ENCODE measurements around the gene SAPCD1. TPM values are rescaled to one million over a fixed set of nuclear protein-coding genes. Genes with fewer than 3 reads are reported as not detected.

Gene SAPCD1
- total and polyA plus RNA-seq, 5 donors from 2014 or later: 2.3 TPM; not detected in 4

DNA sequence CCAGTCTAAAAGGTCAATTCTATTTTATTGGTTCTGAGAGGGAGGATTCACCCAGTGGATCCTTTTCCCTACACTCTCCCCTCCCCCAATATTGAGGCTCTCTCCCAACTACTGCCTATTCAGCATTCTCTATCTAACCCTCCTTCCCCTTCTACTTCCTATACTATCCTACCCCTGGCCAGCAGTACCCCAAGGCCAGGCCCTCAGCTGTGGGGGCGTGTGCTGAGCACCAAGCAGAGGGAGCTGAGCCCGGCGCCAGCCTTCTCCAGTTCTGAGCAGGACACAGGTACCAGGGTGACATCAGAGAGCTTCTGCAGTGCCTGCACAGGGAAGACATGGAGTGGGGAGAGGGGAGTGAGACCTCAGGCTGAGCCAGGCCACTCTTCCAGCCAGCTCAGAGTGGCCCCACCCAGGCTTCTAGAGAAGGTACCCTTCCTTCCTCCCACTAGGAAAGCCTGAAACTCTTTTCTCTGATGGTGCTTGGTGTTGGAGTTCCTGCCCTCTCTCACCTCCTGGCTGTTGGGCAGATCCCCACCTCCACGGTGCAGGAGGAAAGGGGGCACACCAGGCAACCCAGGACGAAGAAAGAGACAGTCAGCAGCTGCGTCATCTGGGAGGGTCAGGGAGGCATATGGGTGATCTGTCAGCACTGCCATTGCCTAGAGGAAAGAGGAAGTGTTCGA lies 35.3 kb upstream of the SAPCD1 start:
- H3K9me3 Mint-ChIP-seq: peaks cover 0 to 1% (median 0%) of the 10 kb centered on the region in 7 donors
- peak overlapping the region in 3 of 4 donors; percentile 66 to 90 (median 72) for H3K4me3 Mint-ChIP-seq
- Histone ChIP-seq H3K4me3 (ENCODE audit: low read depth, low read length) (no peak overlapping the region), H3K27ac (ENCODE audit: insufficient read depth, low read length, poor library complexity, severe bottlenecking) (no peak overlapping the region), H3K9me3 (ENCODE audit: control insufficient read depth in 2 of 2, low read length in 2 of 2) (no peaks in the 10 kb centered on the region), H3K4me1 (ENCODE audit: control insufficient read depth, insufficient read depth, low read length, poor library complexity, severe bottlenecking) (peaks cover 19% of the 10 kb centered on the region), H3K36me3 (ENCODE audit: control insufficient read depth, insufficient read depth, low read length) (peaks cover 16% of the 10 kb centered on the region), H3K27me3 (ENCODE audit: control insufficient read depth, insufficient read depth, low read length) (no peaks in the 10 kb centered on the region)
- DNase-seq (no peak), ATAC-seq (ENCODE audit: low read depth in 2 of 2) (peak; percentile 26 to 45)
- H3K36me3 Mint-ChIP-seq: peaks cover 10% of the 10 kb centered on the region
- H3K4me1 Mint-ChIP-seq: peaks cover 0 to 43% (median 16%) of the 10 kb centered on the region in 4 donors
- no peaks in the 10 kb centered on the region for H3K27me3 Mint-ChIP-seq
- peak overlapping the region in 2 of 3 donors; percentile 16 to 58 for H3K27ac Mint-ChIP-seq

DNA sequence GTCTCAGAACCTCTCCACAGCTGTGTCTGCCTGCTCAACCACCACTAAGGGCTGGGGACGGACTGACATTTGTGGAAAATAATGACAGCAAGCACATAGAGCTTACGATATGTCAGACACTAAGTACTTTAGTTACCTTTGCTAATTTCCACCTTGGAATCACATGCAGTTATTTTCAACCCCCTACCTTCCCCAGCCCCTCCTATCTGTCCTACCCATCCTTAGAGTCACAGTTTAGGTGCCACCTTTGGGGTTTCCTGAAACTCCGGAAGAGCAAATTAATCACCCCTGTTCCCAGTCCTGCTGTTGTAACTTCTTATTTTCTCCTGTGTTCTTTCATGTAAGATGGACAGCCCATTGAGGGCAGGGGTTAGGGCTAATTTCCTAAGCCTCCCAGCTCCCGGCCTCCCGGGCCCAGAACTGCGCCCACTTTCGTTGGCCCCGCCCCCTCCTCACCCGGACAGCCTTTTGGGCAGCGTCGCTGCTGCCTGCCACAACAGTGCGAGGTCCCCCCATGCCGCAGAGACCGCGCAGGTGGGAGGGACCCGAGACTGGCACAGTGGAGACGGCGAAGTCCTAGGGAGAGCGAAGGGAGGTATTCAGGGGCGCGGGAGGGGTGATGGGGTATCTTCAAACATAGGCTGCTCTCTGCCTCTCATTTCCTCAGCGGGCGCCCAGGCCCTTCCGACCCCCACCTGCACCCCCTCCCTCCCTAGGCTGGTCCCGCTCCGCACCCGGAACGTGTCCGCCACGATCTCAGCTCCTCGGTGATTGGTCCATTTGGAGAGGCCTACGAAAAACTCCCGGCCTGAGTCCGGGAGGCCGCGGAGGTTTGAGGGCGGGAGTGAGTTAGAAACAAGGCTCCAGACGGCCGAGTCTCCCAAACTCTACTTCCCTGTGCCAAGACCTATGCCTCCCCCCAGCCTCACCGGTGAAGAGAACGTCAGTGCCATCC lies 34.5 kb upstream of the SAPCD1 start:
- no peaks in the 10 kb centered on the region for H3K27me3 ChIP-seq (ENCODE audit: control insufficient read depth, insufficient read depth, low read length)
- peaks cover 23% of the 10 kb centered on the region for H3K36me3 ChIP-seq (ENCODE audit: control insufficient read depth, insufficient read depth, low read length)
- Mint-ChIP-seq H3K27me3 (no peaks in the 10 kb centered on the region), H3K4me3 (peak overlapping the region; percentile 54 to 95 (median 80)), H3K27ac (peak overlapping the region; percentile 58 to 79 (median 59)), H3K4me1 (peaks cover 0 to 45% (median 17%) of the 10 kb centered on the region in 4 donors), H3K36me3 (peaks cover 12% of the 10 kb centered on the region), H3K9me3 (peaks cover 0 to 1% (median 0%) of the 10 kb centered on the region in 7 donors)
- peak in 1 of 3 donors; percentile 59 for DNase-seq
- H3K4me3 ChIP-seq (ENCODE audit: low read depth, low read length): no peak overlapping the region
- peaks cover 19% of the 10 kb centered on the region for H3K4me1 ChIP-seq (ENCODE audit: control insufficient read depth, insufficient read depth, low read length, poor library complexity, severe bottlenecking)
- H3K9me3 ChIP-seq (ENCODE audit: control insufficient read depth in 2 of 2, low read length in 2 of 2): no peaks in the 10 kb centered on the region
- ATAC-seq (ENCODE audit: low read depth in 2 of 2): no peak
- no peak overlapping the region for H3K27ac ChIP-seq (ENCODE audit: insufficient read depth, low read length, poor library complexity, severe bottlenecking)

DNA sequence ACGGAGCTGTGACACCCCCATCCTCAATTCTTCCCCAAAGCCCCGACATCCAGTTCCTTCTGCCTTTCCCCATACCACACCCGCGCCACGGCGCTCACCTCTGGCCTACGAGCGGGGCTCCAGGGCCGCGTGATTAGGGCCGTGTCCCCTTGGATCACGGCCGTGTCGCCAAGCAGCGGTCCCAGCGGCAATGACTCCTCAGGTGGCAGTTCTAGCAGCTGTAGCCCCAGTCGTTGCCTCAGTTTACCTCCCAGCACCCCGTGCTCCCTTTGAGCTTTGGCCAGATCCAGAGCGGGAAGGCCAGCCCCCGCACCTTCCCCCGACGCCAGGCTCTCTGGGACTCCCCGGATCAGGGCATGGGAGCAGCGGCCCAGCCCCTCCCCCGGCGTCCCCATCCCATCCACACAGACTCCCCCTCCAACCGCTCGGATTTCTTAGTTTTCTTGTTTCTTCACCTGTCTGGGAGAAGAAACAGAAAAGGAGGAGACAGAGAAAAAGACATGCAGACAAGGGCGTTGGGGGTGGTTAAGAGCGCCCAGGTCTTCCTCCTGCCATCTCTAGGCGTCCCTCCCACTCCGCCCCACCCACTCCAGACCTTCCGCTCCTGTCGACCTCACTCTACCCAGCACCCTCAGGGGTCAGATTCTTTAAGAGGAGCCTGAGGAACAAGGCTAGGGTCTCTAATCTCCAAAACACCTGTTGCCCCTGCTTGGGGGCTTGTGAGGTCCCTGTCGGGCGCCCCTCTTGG lies 33.5 kb upstream of the SAPCD1 start, which contains the start of gene DDAH2:
TSS of gene DDAH2 (minus strand) at position 533 of the 748 bp plus-strand sequence. CDS start at position 395, 138 bp downstream.
- peak within 1 kb of the TSS; percentile 71 for H3K27ac ChIP-seq (ENCODE audit: insufficient read depth, low read length, poor library complexity, severe bottlenecking)
- Mint-ChIP-seq H3K36me3 (peaks cover 20% of the 10 kb centered on the region), H3K4me1 (peaks cover 0 to 54% (median 26%) of the 10 kb centered on the region in 4 donors), H3K4me3 (peak within 1 kb of the TSS; percentile 81 to 98 (median 96)), H3K27me3 (no peaks in the 10 kb centered on the region), H3K27ac (peak within 1 kb of the TSS; percentile 90 to 92 (median 91)), H3K9me3 (peaks cover 0 to 1% (median 0%) of the 10 kb centered on the region in 7 donors)
- DNase-seq: no peak
- H3K36me3 ChIP-seq (ENCODE audit: control insufficient read depth, insufficient read depth, low read length): peaks cover 32% of the 10 kb centered on the region
- peaks cover 25% of the 10 kb centered on the region for H3K4me1 ChIP-seq (ENCODE audit: control insufficient read depth, insufficient read depth, low read length, poor library complexity, severe bottlenecking)
- peak within 1 kb of the TSS; percentile 79 for H3K4me3 ChIP-seq (ENCODE audit: low read depth, low read length)
- no peaks in the 10 kb centered on the region for H3K9me3 ChIP-seq (ENCODE audit: control insufficient read depth in 2 of 2, low read length in 2 of 2)
- no peaks in the 10 kb centered on the region for H3K27me3 ChIP-seq (ENCODE audit: control insufficient read depth, insufficient read depth, low read length)
- ATAC-seq (ENCODE audit: low read depth in 2 of 2): peak; percentile 8 to 20

DNA sequence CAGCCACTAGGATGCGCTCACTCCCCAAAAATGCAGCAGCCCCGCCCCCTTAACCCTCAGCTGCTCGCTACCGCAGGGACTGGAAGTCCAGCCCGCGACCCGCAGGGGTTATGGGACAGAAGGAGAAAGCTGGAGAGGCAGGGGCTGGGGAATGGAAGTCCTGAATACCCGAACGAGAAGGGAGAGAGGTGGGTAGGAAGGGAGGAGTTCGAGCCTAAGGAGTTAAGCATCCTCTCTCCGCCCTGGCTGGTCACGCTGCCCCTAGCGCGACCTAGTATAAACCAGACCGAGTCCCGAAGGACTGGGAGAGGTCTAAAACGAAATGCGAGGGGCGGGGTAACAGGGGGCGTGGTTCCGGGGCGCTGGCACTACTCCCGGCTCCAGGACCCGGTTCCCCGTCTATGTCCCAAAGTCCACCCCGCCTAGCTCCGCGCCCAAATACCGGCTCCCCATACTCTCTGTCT lies 32.9 kb upstream of the SAPCD1 start:
- H3K27me3 Mint-ChIP-seq: no peaks in the 10 kb centered on the region
- peak overlapping the region; percentile 81 to 98 (median 96) for H3K4me3 Mint-ChIP-seq
- H3K27me3 ChIP-seq (ENCODE audit: control insufficient read depth, insufficient read depth, low read length): no peaks in the 10 kb centered on the region
- DNase-seq: peak; percentile 75 to 85 (median 79)
- peak overlapping the region; percentile 79 for H3K4me3 ChIP-seq (ENCODE audit: low read depth, low read length)
- H3K27ac ChIP-seq (ENCODE audit: insufficient read depth, low read length, poor library complexity, severe bottlenecking): peak overlapping the region; percentile 71
- peaks cover 21% of the 10 kb centered on the region for H3K36me3 Mint-ChIP-seq
- no peaks in the 10 kb centered on the region for H3K9me3 ChIP-seq (ENCODE audit: control insufficient read depth in 2 of 2, low read length in 2 of 2)
- peak; percentile 70 for ATAC-seq (ENCODE audit: low read depth in 2 of 2)
- H3K9me3 Mint-ChIP-seq: peaks cover 0 to 1% (median 0%) of the 10 kb centered on the region in 7 donors
- H3K36me3 ChIP-seq (ENCODE audit: control insufficient read depth, insufficient read depth, low read length): peaks cover 35% of the 10 kb centered on the region
- peaks cover 31% of the 10 kb centered on the region for H3K4me1 ChIP-seq (ENCODE audit: control insufficient read depth, insufficient read depth, low read length, poor library complexity, severe bottlenecking)
- H3K27ac Mint-ChIP-seq: peak overlapping the region; percentile 82 to 90 (median 89)
- H3K4me1 Mint-ChIP-seq: peaks cover 0 to 60% (median 26%) of the 10 kb centered on the region in 4 donors

DNA sequence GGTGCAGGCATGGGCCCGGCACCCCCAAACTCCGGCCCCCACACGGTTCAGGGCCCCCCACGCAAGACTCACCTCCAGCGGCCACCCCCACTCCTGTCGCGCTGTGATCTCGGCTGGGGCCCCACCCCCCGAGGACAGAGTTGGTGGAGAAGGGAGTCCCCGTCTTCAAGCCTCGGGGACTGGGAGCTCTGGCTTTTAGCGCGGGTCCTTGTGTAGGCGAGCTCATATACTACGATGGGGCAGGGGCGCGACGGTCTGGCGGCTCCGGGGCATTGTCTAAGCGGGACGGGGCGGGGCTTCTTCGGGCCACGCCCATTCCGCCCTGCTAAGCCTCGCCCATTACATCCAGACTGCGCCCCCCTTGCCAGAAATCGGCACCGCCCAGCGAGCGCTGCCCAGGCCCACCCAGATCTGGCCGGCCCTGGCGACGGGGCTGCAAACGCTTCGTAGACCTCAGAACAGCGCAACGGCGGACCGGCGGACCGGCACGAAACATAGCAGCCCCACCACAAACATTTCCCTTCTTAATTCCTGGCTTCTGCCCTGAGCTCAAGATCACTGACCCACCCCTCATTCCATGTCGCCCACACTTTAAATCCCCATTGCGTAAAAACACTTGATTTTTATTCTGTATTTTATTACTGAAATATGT lies 32.4 kb upstream of the SAPCD1 start:
- Histone ChIP-seq H3K4me3 (ENCODE audit: low read depth, low read length) (peak overlapping the region; percentile 79), H3K9me3 (ENCODE audit: control insufficient read depth in 2 of 2, low read length in 2 of 2) (no peaks in the 10 kb centered on the region), H3K27ac (ENCODE audit: insufficient read depth, low read length, poor library complexity, severe bottlenecking) (peak overlapping the region; percentile 71), H3K27me3 (ENCODE audit: control insufficient read depth, insufficient read depth, low read length) (no peaks in the 10 kb centered on the region), H3K36me3 (ENCODE audit: control insufficient read depth, insufficient read depth, low read length) (peaks cover 35% of the 10 kb centered on the region), H3K4me1 (ENCODE audit: control insufficient read depth, insufficient read depth, low read length, poor library complexity, severe bottlenecking) (peaks cover 37% of the 10 kb centered on the region)
- Mint-ChIP-seq H3K27ac (peak overlapping the region; percentile 90 to 92 (median 91)), H3K27me3 (no peaks in the 10 kb centered on the region), H3K36me3 (peaks cover 21% of the 10 kb centered on the region), H3K9me3 (peaks cover 0 to 1% (median 0%) of the 10 kb centered on the region in 7 donors), H3K4me1 (peaks cover 0 to 66% (median 28%) of the 10 kb centered on the region in 4 donors), H3K4me3 (peak overlapping the region; percentile 81 to 98 (median 96))
- DNase-seq: peak; percentile 65 to 72 (median 67)
- peak; percentile 32 to 36 for ATAC-seq (ENCODE audit: low read depth in 2 of 2)

DNA sequence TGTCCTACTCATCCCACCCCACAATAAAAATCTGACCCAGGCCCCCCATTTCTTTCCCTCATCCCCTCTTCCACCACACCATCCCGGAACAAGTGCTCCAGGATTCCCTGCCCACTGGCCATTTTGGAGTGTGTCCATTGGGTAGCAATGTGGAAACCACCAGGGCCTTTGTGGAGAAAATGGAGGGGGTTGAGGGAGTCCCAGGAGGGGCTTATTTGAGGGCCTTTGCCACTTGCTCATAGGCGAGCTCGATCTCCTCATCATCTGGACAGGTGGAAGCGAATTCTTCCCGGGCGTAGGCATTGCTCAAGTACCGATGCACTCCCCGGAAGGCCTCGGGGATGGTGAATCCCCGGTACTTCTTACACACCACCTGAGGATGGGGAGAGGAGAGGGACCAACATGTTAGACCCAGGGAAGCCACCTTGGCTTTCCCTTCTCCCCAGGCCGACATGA lies 31.8 kb upstream of the SAPCD1 start:
- Mint-ChIP-seq H3K4me3 (peak overlapping the region; percentile 81 to 98 (median 96)), H3K27me3 (no peaks in the 10 kb centered on the region), H3K9me3 (peaks cover 0 to 1% (median 0%) of the 10 kb centered on the region in 7 donors), H3K4me1 (peaks cover 0 to 71% (median 30%) of the 10 kb centered on the region in 4 donors), H3K27ac (peak overlapping the region in 2 of 3 donors; percentile 90 to 92), H3K36me3 (peaks cover 19% of the 10 kb centered on the region)
- DNase-seq: no peak
- no peaks in the 10 kb centered on the region for H3K9me3 ChIP-seq (ENCODE audit: control insufficient read depth in 2 of 2, low read length in 2 of 2)
- no peak for ATAC-seq (ENCODE audit: low read depth in 2 of 2)
- no peak overlapping the region for H3K4me3 ChIP-seq (ENCODE audit: low read depth, low read length)
- peak overlapping the region; percentile 71 for H3K27ac ChIP-seq (ENCODE audit: insufficient read depth, low read length, poor library complexity, severe bottlenecking)
- H3K36me3 ChIP-seq (ENCODE audit: control insufficient read depth, insufficient read depth, low read length): peaks cover 35% of the 10 kb centered on the region
- no peaks in the 10 kb centered on the region for H3K27me3 ChIP-seq (ENCODE audit: control insufficient read depth, insufficient read depth, low read length)
- peaks cover 40% of the 10 kb centered on the region for H3K4me1 ChIP-seq (ENCODE audit: control insufficient read depth, insufficient read depth, low read length, poor library complexity, severe bottlenecking)
